HG02852 (cell line): ENCODE results near the gene CAPN8.

Experiments
- ATAC-seq: cut with Tn5 transposase; IDR thresholded peaks from one replicate; pipeline ENCODE4 v1.9.1; 2021; ENCODE audit warnings: mild to moderate bottlenecking, moderate library complexity; ENCODE audit not compliant: unreplicated experiment

Gene CAPN8

DNA sequence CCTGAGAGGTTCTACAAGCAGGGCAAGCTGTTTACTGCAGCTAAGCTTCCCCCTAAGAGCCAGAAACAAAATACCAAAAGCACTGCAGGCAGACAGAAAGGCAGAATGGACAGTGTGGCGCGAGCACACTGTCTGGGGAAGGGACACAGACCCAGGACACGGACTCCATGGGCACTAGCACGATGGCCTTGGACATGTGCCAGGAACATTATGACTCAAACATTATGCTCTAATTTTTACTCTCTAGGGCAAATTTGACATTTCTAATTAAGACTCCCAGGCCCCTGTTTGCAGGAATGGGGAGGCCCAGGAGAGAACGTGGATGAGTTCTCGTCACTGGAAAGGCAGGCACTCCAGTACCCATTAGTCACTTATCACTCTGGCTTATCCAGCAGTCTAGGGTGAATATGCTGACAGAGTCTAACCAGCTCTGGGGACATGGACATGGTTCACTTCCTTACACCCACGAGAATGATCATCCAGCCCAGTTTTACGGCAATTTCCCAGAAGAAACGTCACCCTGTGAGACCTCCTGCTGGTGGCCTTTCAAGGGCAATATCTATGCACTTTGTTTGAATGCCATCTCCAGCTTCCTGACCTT, 45.1 kb downstream of the CAPN8 start:
- no peak for ATAC-seq

- no peak for ATAC-seq
Measured at GRCh38 chr1:223618680-223619079, 46.8 kb downstream of the CAPN8 start.

- no peak for ATAC-seq
Measured at GRCh38 chr1:223617323-223618070, 48.0 kb downstream of the CAPN8 start.

- ATAC-seq, result no peak
Measured at GRCh38 chr1:223616586-223616985, 48.9 kb downstream of the CAPN8 start.

DNA sequence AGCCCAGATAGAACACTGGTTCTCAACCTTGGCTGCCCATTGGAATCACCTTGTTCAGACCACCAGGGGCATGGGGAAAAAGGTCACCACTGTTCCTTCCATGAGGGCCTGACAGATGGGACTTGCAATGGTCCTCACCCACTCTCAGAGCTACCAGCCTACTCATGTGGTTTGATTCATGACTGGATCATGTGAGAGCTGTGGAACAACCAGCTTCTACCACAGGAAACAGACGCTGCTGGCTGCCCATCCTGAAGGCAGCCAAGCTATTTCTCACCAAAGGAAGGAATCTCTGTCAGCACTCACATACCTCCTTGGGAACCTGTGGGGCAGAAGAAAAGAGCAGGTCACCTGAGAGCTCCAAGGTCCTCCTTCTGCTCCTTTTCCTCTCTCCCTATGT, 53.6 kb downstream of the CAPN8 start:
- no peak for ATAC-seq

- ATAC-seq, result no peak
Measured at GRCh38 chr1:223609977-223610376, 55.5 kb downstream of the CAPN8 start.

GRCh38 chr1:223609066-223609465, 56.4 kb downstream of the CAPN8 start:
- no peak for ATAC-seq

DNA sequence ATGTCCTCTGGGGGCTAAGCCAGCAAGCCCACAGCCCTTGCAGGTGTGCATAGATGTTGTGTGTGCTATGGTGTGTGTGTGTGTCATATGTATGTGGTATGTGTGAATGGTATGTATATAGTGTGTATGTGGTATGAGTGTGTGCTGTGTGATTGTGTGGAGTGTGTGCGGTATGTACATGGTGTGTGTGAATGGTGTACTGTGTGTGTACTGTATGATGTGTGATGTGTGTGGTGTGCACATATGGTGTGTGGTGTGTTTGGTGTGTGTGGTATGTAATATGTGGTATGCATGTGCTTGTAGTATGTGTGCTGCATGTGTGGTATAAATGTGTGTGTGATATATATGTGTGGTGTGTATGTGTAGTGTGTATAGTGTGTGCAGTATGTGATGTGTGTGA, 107.0 kb downstream of the CAPN8 start:
- ATAC-seq, result no peak

- ATAC-seq, result no peak
Measured at GRCh38 chr1:223557130-223557475, 108.4 kb downstream of the CAPN8 start.

DNA sequence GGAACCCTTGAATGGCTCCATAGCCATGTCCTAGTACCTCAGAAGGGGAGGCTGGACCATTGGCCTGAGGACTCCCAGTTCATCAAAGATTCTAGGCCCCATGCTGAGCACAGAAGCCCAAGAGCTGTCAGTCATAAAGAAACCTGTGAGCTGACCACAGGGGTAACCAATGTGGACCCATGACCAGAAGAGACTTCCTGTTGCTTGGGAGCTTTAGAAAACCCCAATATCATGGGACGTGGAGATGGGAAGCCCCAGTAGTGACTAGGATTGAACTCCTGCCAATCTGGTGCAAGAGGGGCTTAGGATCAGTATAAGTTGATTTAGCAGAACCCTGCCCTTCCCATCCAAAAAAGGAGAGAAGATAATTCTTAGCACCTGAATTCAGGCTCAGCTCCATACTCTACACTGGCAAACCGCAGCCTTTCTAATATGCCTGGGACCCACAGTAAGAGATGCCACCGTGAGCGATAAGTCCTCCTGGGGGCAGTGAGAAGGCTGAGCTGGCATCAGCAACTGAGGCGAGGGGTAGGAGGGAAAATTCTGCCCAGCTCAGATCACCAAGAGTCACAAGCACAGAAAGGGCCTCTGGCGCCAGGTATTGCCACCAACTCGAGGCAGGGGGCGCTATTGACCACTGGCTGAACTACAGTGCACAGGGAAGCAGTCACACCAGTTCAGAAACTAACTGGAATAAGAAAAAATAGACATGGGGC, 108.9 kb downstream of the CAPN8 start:
- peak; percentile 87 for ATAC-seq

DNA sequence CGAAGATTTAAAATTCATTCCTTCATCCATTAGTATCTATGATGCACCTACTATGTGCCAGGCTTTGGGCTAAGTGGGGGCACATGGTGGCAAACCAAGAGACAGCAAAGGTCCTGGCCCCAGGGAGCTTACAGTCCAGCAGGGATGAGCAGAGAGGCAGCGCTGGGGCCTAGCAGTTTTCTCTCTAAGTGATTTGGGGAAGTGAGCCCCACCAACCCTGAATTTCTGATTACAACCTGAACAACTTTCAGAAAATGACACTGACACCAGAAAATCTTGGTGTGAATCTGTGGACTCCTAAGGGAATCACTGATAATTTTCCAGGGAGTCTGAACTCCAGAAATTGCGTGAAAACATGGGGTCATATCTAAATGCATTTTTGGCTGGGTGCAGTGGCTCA, 111.5 kb downstream of the CAPN8 start:
- no peak for ATAC-seq

GRCh38 chr1:223551610-223552009, 113.9 kb downstream of the CAPN8 start:
- no peak for ATAC-seq

GRCh38 chr1:223549740-223550139, 115.8 kb downstream of the CAPN8 start:
- no peak for ATAC-seq

GRCh38 chr1:223547316-223548114, 118.0 kb downstream of the CAPN8 start:
- ATAC-seq, result no peak

DNA sequence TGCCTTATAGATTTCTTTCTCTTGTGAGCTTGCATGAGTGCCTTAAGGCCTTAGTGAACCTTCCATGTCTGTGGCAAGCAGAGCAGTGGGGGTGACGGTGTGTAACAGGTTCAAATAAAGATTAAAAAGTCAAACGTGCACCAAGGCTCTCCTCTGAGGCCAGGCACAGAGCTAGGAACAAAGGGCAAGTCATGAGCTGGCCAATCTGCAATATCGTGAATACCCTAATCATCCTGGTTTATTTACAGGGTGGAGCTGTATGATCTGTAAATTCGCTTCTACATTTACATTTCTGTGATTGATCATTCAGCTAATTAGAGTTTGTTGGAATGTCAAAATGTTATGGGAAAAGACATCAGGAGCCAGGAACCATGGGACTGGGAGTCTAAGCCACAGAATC, 120.2 kb downstream of the CAPN8 start:
- no peak for ATAC-seq

- no peak for ATAC-seq
Measured at GRCh38 chr1:223543560-223543959, 121.9 kb downstream of the CAPN8 start.

GRCh38 chr1:223542831-223543230, 122.7 kb downstream of the CAPN8 start:
- no peak for ATAC-seq

DNA sequence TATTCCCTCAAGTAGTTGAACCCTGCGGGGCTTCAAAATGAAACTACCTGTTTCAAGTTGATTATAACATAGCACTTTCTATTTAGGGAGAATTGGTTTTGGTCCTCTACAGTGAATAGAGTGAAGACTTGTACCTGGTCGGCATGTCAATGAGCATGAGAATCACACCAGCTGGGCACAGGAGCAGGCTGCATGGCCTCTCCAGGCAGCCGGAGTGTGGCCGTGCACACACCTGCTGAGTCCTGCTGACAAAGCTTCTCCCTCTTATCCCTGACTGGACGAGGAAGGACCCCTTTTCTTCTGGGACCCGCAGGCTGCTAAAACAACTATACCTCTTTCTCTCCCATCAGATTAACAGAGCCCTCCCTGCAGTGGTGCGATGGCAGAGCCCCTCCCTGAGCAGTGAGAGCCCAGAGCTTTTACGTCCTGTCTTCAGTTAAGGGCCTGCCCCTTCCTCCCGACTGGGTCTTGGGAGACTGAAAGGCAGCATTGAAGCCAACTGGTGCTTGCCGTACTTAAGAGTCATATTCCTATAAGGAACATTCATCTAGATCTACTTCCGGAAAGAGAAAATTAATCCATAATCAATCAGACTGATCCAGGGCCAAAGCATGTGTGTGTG, 124.9 kb downstream of the CAPN8 start:
- no peak for ATAC-seq

DNA sequence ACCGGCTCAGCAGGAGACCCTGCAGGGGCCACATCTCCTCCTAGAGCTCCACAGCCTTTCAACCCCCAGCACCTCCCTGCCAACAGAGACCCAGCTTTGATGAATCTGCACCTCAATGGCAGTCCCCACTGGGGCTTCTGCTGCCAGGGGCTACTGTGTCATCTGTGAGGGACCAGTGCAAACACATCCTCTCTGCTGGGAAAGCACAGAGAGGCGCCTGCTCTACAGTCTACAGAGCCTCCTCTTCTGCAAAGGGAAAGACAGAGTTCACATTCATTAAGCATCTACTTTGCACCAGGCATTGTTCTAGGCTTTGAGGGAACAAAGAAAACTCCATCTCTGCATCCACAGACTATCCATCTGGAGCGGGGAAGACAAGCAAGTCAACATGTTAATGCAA, 125.8 kb downstream of the CAPN8 start:
- no peak for ATAC-seq

DNA sequence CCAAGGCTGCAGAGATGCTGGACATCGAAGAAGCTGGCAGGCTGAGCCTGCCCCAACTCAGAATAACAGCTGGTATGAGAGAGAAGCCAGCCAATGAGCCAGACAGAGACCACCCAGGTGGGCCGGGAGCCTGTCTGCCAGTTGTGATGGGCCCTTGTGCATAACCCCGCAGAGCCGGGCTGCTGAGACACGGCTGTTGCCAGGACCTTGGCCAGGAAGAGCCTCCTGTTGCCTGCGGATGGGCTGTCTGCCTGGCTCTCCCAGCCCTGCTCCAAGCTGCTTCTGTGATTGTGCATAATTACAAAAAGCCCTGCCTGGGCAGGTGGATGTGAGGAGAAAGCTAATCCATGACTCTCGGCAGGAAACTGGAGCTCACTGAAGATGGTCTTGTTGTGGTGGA, 126.5 kb downstream of the CAPN8 start:
- ATAC-seq, result no peak

DNA sequence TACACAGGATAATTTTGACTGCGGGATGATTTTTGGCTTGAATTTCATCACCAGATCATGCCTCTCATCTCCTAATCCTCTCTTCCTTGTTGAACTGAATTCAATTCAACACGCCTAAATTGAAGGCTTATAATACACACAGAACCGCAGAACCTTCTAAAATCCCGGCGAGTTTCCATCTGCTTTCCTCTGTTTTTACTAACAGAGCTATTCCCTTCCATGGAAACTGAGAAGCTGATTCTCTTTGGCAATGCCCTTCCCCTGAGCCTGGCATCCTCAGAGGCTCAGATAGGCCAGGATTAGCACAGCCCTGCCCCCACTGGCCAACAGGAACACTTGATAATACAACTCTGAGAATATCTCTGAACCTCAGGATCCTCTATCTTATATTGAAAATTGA, 130.2 kb downstream of the CAPN8 start:
- no peak for ATAC-seq
